ENCODE data around the gene LTBP3. TPM values are rescaled to one million over a fixed set of nuclear protein-coding genes. Genes with fewer than 3 reads are reported as not detected.

Gene LTBP3
- total and polyA plus RNA-seq, 9 of the 15 experiments (the other 6 are each of a cell fraction or from before 2014, with no cell fraction given), result 0.06 to 20.5 (median 4.8) TPM

- TF ChIP-seq, protein P1, sequence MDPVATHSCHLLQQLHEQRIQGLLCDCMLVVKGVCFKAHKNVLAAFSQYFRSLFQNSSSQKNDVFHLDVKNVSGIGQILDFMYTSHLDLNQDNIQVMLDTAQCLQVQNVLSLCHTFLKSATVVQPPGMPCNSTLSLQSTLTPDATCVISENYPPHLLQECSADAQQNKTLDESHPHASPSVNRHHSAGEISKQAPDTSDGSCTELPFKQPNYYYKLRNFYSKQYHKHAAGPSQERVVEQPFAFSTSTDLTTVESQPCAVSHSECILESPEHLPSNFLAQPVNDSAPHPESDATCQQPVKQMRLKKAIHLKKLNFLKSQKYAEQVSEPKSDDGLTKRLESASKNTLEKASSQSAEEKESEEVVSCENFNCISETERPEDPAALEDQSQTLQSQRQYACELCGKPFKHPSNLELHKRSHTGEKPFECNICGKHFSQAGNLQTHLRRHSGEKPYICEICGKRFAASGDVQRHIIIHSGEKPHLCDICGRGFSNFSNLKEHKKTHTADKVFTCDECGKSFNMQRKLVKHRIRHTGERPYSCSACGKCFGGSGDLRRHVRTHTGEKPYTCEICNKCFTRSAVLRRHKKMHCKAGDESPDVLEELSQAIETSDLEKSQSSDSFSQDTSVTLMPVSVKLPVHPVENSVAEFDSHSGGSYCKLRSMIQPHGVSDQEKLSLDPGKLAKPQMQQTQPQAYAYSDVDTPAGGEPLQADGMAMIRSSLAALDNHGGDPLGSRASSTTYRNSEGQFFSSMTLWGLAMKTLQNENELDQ (CRISPR knock-in tag; IDR thresholded peaks at IDR 0.05; ENCODE audit: borderline replicate concordance), result no peak
- TF ChIP-seq, protein P2, sequence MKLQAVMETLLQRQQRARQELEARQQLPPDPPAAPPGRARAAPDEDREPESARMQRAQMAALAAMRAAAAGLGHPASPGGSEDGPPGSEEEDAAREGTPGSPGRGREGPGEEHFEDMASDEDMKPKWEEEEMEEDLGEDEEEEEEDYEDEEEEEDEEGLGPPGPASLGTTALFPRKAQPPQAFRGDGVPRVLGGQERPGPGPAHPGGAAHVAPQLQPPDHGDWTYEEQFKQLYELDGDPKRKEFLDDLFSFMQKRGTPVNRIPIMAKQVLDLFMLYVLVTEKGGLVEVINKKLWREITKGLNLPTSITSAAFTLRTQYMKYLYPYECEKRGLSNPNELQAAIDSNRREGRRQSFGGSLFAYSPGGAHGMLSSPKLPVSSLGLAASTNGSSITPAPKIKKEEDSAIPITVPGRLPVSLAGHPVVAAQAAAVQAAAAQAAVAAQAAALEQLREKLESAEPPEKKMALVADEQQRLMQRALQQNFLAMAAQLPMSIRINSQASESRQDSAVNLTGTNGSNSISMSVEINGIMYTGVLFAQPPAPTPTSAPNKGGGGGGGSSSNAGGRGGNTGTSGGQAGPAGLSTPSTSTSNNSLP (IDR thresholded peaks at IDR 0.05; ENCODE audit: borderline replicate concordance, low read depth, low read length), result peak; percentile 3; the same call in 1 of the 2 replicates
- no peak for TF ChIP-seq ILF3 (IDR thresholded peaks at IDR 0.05; ENCODE audit: borderline replicate concordance)
- TF ChIP-seq ELF1 (tag; IDR thresholded peaks at IDR 0.05), result no peak
- no peak for TF ChIP-seq ZNF431 (CRISPR knock-in tag; IDR thresholded peaks at IDR 0.05)
- TF ChIP-seq ZNF699 (CRISPR knock-in tag; IDR thresholded peaks at IDR 0.05; ENCODE audit: insufficient replicate concordance), result no peak
- TF ChIP-seq RREB1 (CRISPR knock-in tag; IDR thresholded peaks at IDR 0.05), result no peak
- no peak for TF ChIP-seq PREB (CRISPR knock-in tag; IDR thresholded peaks at IDR 0.05)
- peak; percentile 93 for TF ChIP-seq RBFOX2 (IDR thresholded peaks at IDR 0.05; ENCODE audit: low read depth, low read length)
- no peak for TF ChIP-seq POU5F1 (IDR thresholded peaks at IDR 0.05; ENCODE audit: borderline replicate concordance, low read depth, low read length, partially characterized antibody)
- TF ChIP-seq FOXJ2 (tag; IDR thresholded peaks at IDR 0.05), result peak; percentile 74; the same call in 1 of the 2 replicates
- TF ChIP-seq POLR2AphosphoS2 (IDR thresholded peaks at IDR 0.05; ENCODE audit: low read length), result peak; percentile 86; the same call in 1 of the 2 replicates
- TF ChIP-seq PRPF4 (IDR thresholded peaks at IDR 0.05; ENCODE audit: insufficient read depth, low read depth, low read length, poor library complexity, severe bottlenecking), result peak; percentile 96
Measured at GRCh38 chr11:65497141-65498041, 60.8 kb downstream of the LTBP3 start (continued).
